ENCODE measurements around the gene NT5C. TPM values are rescaled to one million over a fixed set of nuclear protein-coding genes. Genes with fewer than 3 reads are reported as not detected.
"Not testable (repeated sequence)": the region's sequence is repeated elsewhere in the genome, so short reads cannot be mapped to it uniquely, and the experiment has no call there.

The NT5C gene
- polyA plus RNA-seq, 4 donors = 33.1 to 68.4 (median 48.5) TPM

DNA sequence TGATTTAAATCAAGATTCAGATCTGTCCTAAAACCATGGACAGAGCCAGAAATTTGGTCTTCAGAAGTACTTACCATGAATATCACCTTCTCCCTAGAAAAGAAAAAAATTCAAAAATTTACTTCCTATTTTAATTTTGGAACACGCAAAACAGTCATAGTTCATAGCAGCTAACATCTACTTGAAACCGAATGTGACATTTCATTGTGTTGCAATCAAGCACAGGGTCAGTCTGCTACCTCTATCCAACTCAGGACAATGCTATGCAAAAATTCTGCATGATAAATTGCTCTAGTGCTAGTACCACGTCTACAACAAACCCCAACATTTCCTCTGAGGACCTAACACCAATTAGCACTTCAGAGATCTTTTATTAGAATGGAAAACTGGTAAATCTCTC, 15.1 kb upstream of the NT5C start:
- DNase-seq (ENCODE audit: low read depth in 4 of 4, low spot score in 3 of 4) = no peak

DNA sequence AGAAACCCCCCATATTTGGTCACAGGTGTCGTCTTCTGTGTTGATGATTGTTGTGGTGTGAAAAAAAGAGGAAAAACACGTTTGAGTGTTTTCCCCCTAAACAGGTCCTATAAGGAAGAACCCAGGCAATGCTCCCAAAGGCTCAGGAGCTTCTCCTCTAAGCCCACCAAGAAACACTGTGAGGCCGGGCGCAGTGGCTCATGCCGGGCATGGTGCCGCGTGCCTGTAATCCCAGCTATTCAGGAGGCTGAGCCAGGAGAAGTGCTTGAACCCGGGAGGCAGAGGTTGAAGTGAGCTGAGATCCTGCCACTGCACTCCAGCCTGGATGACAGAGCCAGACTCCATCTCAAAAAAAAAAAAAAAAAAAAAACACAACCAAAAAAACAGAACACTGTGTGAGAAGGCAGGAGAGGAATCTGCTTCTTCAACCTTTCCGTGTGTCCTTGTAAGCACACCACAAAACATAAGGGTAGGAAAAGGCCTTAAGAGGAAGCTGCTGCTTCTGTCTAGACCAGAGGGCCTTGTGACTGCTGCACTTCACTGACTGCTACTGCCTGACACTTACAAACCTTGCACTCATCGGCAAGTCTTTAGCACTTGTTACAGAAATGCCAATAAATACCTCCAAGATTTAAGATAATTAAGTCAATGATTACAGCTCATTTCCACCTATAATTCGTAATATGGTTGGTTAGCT, 13.4 kb upstream of the NT5C start:
- DNase-seq (ENCODE audit: low read depth in 4 of 4, low spot score in 3 of 4) = no peak

DNA sequence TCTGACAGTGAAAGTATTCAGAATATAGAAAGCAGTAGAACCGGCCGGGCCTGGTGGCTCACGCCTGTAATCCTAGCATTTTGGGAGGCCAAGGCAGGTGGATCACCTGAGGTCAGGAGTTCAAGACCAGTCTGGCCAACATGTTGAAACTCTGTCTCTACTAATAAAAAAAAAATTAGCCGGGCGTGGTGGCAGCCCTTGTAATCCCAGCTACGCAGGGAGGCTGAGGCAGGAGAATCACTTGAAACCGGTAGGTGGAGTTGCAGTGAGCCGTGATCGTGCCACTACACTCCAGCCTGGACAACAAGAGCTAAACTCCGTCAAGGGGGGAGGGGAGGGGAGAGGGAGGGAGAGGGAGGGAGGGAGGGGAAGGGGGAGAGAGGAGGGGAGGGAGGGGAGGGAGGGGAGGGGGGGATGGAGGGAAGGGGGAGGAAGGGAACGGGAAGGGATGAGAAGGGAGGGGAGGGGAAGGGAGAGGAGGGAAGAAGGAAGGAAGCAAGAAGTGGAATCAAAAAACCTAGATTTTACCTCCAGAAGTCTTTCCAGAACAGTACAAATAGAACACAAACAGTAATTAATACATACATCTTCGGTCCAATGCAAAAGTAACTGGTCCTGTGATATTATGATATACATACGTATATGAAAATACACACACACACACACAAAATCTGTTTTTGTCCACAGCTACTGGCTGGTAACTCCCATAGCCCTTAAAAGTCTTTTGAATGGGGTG, 10.9 kb upstream of the NT5C start:
- DNase-seq (ENCODE audit: low read depth in 4 of 4, low spot score in 3 of 4) = no peak

DNA sequence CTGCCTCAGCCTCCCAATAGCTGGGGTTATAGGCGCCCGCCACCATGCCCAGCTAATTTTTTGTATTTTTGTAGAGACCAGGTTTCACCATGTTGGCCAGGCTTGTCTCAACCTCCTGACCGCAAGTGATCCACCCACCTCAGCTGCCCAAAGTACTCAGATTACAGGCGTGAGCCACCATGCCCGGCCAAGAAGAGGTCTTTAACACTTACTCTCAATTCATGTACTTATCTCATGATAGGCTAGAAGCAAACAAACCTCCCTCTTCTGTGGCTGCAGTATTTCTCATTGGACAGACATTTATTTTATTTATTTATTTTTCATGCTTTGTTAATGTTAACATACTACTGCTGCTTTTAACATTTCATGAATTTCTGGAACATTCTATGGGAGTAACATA, 7.0 kb upstream of the NT5C start:
- DNase-seq (ENCODE audit: low read depth in 4 of 4, low spot score in 3 of 4) = no peak

DNA sequence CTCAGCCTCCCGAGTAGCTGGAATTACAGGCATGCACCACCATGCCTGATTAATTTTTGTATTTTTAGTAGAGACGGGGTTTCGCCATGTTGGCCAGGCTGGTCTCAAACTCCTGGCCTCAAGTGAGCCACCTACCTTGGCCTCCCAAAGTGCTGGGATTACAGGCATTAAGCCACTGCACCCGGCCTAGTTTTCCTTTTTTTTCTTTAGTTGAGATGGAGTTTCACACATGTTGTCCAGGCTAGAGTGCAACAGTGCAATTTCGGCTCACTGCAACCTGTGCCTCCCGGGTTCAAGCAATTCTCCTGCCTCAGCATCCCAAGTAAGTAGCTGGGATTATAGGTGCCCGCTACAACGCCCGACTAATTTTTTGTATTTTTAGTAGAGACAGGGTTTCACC, 6.2 kb upstream of the NT5C start:
- DNase-seq (ENCODE audit: low read depth in 4 of 4, low spot score in 3 of 4) = not testable (repeated sequence)

DNA sequence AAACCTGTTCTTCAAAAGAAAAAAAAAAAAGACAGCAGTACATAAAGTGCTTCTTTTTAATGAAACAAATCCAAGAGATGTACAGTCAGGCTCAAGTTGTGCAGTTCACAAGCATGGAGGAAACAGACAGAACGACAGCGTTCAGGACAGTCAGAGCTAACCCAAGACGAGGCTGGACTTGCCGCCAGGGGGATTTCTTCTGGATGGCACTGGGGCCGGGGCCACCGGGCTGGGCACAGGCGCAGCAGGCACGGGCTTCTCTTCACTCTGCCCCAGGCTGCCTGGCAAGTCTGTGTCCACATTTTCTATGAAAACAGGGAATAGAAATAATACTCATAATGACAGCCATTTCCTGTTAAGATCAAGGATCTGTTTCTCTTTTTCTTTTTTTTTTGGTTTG, 4.4 kb upstream of the NT5C start:
- no peak for DNase-seq (ENCODE audit: low read depth in 4 of 4, low spot score in 3 of 4)

DNA sequence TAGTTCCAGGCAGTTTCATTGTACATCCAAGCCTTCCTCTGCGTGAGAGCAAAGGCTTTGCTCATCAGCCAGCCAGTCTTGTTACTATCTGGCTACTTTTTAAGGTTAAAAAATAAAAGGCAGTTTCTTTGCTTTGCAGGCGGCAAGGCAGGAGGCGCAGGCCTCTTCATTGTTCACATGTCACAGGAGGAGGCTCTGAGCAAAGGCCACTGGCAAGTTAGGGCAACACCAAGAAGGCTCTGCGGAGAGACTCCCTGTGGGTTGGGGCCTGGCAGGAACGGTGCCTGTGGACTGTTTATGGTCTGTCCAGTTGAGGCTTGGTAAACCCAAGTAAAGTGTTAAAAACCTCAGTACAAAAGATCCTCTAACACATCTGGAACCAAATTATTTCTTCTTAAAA, 3.9 kb upstream of the NT5C start:
- no peak for DNase-seq (ENCODE audit: low read depth in 4 of 4, low spot score in 3 of 4)

DNA sequence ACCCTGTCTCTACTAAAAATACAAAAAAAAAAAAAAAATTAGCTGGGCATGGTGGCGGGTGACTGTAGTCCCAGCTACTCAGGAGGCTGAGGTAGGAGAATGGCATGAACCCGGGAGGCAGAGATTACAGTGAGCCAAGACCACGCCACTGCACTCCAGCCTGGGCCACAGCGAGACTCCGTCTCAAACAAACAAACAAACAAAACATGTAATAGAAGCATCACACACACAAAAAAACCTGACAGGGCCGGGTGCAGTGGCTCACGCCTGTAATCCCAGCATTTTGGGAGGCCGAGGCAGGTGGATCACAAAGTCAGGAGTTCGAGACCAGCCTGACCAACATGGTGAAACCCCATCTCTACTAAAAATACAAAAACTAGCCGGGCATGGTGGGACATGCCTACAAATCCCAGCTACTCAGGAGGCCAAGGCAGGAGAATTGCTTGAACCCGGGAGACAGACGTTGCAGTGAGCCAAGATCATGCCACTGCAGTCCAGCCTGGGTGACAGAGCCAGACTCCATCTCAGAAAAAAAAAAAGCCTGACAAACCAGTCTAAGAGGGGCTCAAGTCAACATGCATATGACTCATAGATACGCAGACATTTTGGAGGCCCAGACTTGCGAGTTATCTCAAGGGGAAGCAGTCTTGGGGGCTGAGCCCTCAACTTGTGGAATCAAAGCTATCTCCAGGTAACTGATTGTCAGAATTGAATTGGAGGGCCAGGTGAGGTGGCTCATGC, 2.2 kb upstream of the NT5C start:
- DNase-seq (ENCODE audit: low read depth in 4 of 4, low spot score in 3 of 4) = not testable (repeated sequence)

DNA sequence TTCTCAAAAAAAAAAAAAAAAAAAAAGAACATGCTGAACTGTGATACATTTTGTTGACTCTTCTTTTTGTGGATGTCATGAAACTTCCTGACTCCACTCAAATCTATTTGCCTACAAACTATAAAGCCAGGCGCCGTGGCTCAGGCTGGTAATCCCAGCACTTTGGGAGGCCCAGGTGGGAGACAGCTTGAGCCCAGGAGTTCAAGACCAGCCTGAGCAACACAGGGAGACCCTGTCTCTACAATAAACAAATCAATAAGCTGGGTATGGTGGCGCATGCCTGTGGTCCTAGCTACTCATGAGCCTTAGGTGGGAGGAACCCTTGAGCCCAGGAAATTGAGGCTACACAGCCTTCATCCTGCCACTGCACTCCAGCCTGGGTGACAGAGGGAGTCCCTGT, 1.5 kb upstream of the NT5C start:
- no peak for DNase-seq (ENCODE audit: low read depth in 4 of 4, low spot score in 3 of 4)

DNA sequence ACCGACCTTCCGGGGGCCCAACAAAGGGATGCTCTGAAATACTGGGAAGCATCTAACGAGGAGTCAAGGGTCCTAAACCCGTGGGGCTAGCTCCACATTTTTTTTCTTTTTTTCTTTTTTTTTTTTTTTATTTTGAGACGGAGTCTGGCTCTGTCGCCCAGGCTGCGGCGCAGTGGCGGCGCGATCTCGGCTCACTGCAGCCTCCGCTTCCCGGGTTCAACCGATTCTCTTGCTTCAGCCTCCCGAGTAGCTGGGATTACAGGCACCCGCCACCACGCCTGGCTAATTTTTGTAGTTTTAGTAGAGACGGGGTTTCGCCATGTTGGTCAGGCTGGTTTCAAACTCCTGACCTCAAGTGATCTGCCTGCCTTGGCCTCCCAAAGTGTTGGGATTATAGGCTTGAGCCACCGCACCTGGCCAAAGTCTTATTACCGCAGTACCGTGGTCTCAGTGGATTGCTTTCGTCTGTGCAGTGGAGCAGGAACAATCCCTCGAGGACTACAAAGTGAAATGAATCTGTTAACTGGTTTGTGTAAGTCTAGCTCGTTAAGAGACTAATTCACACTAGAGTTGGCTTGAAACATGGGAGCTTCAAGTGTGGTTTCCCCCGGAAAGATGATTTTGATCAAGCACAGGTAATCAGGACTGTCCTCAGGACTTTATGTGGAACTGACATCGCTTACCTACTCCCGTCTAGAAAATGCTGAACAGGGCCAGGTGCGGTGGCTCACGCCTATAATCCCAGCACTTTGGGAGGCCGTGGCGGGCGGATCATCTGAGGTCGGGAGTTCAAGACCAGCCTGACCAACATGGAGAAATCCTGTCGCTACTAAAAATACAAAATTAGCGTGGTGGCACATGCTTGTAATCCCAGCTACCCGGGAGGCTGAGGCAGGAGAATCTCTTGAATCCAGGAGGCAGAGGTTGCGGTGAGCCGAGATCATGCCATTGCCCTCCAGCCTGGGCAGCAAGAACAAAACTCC, 767 bp upstream of the NT5C start:
- not testable (repeated sequence) for DNase-seq (ENCODE audit: low read depth in 4 of 4, low spot score in 3 of 4)

DNA sequence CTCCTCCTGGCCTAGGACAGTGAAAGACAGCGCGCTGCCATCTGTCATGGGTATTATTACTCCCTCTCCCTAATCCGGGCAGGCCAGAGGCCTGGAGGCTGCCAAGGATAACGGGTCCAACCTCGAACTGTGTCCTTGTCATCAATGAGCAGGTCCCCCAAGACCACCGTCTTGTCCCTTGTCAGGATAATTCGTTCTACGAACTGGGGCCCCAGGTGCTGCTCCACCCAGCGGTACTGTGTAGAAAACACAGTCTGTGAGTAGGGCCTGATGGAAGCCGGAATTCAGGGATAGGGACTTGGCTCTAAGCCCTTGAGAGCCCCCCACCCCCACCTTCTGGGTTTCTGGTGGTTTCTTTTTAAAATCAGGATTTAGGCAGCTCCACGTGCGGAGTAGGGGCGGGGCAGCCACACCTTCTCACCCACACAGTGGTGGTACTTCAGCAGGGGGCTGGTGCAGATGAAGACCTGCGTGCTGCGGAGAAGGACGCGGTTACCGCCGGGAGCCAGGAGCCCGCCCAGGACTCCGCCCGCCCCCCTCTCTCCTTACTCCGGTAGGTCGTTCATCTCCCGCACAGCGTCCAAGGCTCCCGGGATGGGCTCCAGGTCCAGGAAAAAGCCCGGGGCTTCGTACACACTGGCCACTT, 787 bp downstream of the NT5C start:
- DNase-seq (ENCODE audit: low read depth in 4 of 4, low spot score in 3 of 4) = no peak

DNA sequence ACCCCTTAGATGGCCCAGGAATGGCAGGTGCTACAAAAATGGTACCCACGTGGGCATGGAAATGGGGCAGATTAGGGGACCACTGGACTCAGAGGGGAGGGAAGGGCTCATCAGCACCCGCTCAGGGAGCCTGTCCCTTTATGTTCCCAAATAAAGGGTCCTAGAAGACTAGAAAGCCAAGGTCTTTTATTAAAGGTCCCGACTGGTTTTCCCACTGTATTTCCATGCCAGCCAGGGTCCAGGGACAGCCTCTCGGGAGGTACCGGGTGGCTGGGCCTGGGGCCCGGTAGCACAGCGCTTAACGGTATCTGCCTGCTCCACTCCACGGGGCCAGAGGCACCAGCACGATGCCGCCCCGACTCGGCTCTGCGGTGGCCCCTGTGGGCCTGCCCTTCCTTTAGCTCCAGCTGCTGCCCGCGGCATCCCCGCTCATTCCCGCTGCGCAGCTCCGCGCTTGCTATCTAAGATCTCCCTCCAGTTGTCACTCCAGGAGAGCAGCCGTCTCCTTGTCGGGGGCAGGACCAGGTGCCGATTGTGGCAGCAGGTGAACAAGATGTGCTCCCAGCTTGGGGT, 1.4 kb downstream of the NT5C start:
- no peak for DNase-seq (ENCODE audit: low read depth in 4 of 4, low spot score in 3 of 4)

DNA sequence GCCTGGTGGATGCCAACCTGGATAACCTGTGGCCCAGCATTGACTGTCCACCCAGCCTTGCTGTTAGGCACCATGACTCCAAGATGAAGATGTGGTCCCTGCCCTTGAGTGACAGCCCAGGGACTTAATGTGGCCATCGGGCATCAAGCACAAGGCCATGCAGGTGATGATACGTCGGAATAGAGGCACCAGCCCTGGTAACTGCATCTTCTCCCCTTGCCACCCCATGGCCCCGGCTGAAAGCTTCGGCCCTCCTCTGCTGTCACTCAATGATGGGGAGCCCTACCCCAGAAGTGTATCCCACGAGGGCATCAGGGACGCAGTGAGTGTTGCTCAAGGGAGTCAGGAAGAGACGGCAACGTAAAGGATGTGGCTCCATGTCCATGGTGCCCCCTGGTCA, 2.0 kb downstream of the NT5C start:
- no peak for DNase-seq (ENCODE audit: low read depth in 4 of 4, low spot score in 3 of 4)

DNA sequence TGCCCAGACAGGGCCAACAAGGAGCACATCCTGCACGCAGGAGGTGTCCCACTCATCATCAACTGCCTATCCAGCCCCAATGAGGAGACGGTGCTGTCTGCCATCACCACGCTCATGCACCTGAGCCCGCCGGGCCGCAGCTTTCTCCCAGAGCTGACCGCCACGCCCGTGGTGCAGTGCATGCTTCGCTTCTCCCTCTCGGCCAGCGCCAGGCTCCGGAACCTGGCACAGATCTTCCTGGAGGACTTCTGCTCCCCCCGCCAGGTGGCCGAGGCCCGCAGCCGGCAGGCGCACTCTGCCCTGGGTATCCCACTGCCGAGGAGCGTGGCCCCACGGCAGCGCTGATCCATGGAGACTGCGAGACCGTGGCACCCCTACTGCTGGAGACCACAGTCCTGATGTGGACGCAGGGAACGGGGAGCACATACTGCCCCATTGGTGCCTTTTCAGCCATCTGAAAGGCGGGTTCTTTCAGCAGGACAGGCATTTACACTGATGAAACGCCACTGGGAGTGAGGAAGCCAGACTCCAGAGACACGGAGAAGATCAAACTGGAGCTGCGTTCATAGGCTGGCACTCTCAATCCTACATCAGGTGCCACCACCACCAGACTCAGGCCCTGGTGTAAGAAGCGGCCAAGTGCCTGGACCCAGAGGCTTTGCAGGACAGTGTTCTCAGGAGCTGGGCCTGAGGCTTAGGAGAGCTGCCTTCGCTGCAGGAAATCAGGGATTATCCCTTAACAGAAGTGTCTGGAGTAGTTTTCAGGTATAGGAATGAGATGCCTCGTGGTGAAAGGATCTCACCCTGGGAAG, 2.6 kb downstream of the NT5C start:
- DNase-seq (ENCODE audit: low read depth in 4 of 4, low spot score in 3 of 4) = no peak

DNA sequence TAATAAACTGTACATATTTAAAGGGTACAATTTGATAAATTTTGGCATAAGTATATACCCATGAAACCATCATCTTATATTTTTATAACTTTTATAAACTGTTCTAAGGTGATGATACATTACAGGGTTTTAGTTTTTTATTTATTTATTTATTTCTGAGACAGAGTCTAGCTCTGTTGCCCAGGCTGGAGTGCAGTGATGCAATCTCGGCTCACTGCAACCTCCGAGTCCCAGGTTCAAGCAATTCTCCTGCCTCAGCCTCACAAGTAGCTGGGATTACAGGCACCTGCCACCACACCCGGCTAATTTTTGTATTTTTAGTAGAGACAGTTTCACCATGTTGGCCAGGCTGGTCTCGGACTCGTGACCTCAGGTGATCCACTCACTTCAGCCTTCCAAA, 3.6 kb downstream of the NT5C start:
- not testable (repeated sequence) for DNase-seq (ENCODE audit: low read depth in 4 of 4, low spot score in 3 of 4)

DNA sequence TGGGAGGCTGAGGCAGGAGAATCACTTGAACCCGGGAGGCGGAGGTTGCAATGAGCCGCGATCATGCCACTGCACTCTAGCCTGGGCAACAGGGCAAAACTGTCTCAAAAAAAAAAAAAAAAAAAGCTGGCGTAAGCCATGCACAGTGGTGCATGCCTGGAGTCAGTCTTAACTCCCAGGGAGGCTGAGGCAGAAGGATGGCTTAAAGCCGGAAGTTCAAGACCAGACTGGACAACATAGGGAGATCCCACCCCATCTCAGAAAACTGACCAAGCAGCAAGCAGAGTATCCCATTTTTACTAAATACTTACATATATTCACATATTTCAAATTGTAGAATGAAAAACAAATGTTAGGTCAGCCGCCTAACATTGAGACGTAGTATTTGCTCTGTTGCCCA, 4.6 kb downstream of the NT5C start:
- no peak for DNase-seq (ENCODE audit: low read depth in 4 of 4, low spot score in 3 of 4)

DNA sequence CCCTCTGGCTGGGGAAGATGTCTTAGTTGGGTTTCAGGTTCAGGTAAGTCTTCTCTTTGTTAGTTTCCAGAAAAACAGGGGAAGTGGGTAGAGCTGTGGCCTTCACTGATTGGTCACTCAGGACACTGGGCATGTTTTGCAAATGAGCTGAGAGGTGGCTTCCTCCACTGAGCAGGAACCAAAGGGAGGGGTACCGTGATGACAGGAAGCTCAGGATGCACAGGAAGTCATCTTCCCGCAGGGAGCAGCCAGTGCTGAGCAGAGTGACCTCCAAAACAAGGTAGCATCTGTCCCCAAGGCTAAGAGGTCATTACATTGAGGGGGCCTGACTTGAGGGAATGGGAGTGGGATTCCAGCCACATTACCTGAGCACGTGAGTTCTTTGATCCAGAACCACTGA, 5.6 kb downstream of the NT5C start:
- no peak for DNase-seq (ENCODE audit: low read depth in 4 of 4, low spot score in 3 of 4)

DNA sequence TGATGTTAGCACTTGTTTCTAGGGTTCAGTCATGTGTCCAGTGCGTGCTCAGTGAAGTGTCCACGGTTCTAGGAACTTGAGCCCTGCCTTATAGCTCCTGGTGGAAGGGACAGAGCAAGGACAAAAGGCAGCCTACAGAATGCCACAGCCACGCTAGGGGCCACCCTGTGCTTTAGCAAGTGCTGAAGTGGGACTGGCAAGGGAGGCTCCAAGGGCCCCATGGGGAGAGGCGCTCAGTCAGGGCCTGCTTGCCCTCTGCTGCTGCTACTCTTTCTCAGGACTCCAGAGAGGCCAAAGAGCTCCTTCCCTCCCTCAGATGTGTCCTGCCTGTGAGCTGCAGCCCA, 6.8 kb downstream of the NT5C start:
- DNase-seq (ENCODE audit: low read depth in 4 of 4, low spot score in 3 of 4) = no peak

All from left renal pelvis (tissue), 4 donors.